ENCODE results near the gene SIN3B. TPM values are rescaled to one million over a fixed set of nuclear protein-coding genes. Genes with fewer than 3 reads are reported as not detected.
A peak's percentile ranks its signal among the peaks of the same experiment; 100 is the strongest.

SIN3B gene
- total RNA-seq, 1 experiment from 2014 or later: 14.5 TPM

- DNase-seq (ENCODE audit: low read depth): peak; percentile 65
Measured at GRCh38 chr19:16824658-16825311, 4.4 kb upstream of the SIN3B start.

DNA sequence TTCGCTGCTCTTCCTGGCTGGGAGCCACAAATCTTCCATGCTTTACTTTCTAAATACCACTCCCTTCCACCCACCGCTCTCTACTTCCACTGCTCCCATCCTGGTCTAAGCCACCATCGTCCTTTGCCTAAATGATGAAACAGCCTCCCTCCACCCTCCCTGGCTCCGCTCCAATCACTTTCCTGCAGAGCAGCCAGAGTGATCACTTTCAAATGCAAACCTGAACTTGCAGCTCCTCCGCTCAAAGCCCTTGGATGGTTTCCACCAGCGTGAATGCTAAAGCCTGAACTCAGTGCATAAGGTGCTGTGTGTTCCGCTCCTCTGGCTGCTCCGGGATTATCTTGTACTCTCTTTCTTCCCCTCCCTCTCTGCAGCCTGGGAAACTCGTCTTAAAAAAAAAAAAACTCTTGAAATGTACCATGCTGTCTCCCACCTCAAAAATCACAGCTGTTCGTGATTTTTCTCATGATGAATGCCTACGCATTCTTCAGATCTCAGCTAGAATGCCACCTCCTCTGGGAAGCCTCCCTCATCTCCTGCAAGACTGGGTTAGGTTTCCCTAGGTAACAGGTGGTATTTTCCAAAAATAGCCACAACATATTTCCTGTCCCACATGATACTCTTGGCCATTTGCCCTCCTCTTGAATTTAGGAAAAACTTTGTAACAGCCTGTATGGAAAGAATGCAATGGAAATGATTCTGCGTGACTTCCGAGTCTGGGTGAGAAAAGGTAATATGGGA is 3.7 kb upstream of the SIN3B start:
- DNase-seq (ENCODE audit: low read depth): peak; percentile 80

DNA sequence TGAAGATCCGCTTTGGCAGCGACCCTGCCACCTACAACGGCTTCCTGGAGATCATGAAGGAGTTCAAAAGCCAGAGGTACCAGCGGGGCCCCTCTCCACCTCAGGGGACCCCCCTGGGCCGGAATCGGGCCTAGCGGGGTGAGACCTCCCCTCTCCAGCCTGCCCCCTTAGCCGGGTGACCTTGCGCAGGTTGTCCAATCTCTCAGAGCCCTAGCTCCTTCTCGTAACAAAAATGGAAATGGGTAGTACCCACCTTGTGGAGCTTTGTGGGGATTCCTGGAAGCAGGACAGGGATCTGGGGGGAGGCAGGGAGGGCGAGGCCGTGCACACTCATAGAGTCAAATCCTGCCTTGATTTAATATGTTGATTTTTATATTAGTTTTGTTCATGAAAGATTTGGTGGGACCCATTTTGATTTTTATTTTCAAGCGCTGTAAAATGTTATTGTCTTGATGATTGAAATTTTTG is 658 bp downstream of the SIN3B start:
- DNase-seq (ENCODE audit: low read depth): no peak

- peak; percentile 21 for DNase-seq (ENCODE audit: low read depth)
Measured at GRCh38 chr19:16830679-16831078, 1.5 kb downstream of the SIN3B start.

GRCh38 chr19:16831531-16831930 is 2.3 kb downstream of the SIN3B start:
- no peak for DNase-seq (ENCODE audit: low read depth)

DNA sequence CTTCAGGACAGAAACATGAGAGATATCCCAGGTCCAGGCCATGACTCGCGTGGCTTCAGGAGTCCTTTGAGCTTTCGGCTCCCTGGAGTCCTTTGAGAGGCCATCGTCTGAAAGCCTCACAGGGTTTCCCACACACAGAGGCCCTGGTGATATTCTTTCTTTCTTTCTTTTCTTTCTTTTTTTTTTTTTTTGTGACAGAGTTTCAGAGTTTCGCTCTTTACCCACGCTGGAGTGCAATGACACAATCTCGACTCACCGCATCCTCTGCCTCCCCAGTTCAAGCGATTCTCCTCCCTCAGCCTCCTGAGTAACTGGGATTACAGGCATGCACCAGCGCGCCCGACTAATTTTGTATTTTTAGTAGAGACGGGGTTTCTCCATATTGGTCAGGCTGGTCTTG is 5.5 kb downstream of the SIN3B start:
- peak; percentile 29 for DNase-seq (ENCODE audit: low read depth)

DNA sequence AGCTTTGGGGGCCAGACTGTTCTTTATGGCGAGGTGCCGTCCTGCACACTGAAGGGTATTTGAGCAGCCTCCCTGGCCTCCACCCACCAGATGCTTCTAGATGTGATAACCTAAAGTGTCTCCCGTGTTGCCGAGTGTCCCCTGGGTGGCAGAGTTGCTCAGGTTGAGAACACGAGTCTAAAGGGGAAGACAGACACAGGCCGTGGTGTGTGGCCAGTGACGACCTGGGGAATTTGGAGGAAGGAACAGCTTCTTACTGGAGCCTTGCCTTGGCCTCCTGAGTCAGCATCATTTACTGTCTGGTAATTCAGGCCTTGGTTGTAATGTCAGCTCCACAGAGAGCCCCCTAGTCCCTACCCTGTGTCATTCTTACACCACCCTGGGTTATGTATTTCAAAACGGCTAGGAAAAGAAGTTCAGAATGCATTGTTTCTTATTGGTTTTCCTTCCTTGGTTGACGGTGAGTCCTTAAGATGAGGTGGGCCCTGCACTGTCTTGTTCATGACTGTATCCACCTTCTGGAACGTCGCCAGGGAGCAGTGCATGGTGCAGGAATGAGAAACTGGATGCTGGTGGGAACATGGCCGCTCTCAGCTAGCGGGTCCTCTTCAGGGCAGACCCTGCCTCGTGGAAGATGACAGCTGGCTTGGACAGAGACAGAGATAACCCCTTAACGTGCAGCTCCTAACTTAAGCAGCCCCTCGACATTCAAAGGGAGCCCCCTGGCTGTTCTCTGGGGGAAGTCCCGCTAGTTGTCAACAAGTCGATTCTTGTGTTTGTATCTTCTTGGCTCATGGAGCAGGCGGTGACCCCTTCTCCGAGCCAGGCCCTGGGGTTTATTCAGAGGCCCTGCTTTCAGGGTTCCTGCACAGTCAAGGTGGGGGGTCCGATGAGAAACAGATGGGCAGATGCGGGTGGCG is 7.2 kb downstream of the SIN3B start:
- peak; percentile 12 for DNase-seq (ENCODE audit: low read depth)

DNA sequence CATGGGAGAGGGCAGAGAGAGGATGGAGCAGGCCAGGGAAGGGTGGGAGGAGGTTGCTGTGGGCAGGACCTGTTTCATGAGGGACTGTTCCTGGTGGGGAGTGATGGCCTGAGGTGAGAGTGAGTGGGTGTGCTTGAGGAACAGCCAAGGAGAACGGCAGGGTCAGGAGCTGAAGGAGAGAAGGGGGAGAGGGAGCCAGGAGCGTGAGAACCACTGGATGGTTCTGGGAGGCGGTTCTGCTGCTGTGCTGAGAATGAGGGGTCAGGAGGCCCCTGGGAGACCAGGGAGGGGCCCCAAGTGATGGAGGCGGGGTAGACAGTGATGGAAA is 7.8 kb downstream of the SIN3B start:
- DNase-seq (ENCODE audit: low read depth): no peak

DNA sequence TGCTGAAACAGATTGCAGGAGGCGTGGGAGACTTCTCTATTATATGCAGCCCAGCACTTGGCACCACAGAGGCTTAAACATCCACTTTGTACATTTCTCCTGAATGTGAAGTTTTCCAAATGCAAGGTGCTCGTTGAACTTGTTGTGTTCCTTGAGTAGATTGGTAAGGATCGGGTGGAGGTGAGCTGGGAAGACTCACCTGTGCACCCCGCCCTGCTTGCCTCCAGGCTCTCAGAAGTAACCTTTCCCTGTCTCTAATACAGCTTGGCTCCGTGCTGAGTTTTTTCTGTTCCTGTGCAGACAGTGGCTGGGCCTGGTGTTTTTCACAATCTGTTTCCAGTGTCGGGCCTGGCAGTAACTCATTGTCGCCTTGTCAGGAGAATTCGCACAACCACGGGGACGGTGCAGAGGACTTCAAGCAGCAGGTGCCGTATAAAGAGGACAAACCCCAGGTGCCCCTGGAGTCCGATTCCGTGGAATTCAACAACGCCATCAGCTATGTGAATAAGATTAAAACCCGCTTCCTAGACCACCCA is 12.3 kb downstream of the SIN3B start:
- no peak for DNase-seq (ENCODE audit: low read depth)

GRCh38 chr19:16846901-16847300 is 17.7 kb downstream of the SIN3B start:
- DNase-seq (ENCODE audit: low read depth): no peak

- DNase-seq (ENCODE audit: low read depth): no peak
Measured at GRCh38 chr19:16847430-16847829, 18.2 kb downstream of the SIN3B start.

GRCh38 chr19:16849168-16849567 is 20.0 kb downstream of the SIN3B start:
- DNase-seq (ENCODE audit: low read depth): peak; percentile 59

DNA sequence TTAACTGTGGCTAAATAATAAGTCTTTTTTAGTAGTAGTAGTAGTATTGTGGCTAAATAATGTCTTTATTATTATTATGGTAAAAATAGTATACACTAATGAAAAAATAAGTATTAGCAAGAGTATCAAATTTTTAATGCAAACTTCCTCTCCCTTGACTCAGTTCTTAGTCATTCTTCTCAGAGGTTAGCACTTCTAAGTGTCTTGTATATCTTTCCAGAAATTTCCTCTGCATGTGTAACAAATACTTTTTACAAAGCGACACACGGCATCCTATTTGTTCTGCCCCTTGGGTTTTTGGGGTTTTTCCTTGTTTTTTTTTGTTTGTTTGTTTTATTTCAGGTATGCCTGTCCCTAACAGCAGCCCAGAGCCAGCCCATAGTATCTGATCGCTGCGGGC is 20.9 kb downstream of the SIN3B start:
- DNase-seq (ENCODE audit: low read depth): peak; percentile 42

- DNase-seq (ENCODE audit: low read depth): peak; percentile 80
Measured at GRCh38 chr19:16851031-16851712, 22.0 kb downstream of the SIN3B start.

DNA sequence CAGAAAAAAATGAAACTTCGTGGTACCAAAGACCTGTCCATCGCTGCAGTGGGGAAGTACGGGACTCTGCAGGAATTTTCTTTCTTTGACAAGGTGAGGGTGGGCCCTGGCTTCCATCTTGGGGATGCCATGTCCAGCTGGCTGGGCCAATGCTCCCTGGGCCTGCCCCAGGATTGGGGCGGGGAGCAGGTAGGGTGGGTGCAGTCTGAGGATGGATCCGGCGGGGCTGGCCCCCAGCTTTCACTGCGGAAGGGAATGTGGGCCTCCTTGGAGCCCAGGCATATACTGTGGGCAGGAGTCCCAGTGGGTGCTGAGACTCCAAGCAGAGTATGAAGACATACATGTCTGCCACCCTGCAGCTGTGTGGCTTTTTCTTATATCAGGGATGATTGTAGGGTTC is 23.9 kb downstream of the SIN3B start:
- no peak for DNase-seq (ENCODE audit: low read depth)

DNA sequence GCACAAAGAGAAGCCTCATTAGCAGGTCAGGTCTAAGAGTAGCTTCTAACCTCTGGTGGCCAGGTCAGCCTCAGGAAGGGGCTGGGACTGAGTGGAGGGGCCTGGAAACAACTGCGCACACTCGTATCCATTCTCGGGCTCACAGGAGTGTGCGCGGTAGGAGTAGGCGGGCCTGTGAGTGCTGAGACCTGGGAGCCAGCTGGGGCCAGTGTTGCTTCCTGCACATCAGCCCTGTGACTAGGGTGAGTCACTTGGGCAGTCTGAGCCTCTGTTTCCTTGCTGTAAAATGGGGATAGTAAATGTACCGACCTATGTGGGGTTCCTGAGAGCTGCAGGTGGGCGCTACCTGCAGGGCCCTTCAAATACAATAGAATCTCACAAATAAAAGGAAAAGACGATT is 26.9 kb downstream of the SIN3B start:
- DNase-seq (ENCODE audit: low read depth): no peak

DNA sequence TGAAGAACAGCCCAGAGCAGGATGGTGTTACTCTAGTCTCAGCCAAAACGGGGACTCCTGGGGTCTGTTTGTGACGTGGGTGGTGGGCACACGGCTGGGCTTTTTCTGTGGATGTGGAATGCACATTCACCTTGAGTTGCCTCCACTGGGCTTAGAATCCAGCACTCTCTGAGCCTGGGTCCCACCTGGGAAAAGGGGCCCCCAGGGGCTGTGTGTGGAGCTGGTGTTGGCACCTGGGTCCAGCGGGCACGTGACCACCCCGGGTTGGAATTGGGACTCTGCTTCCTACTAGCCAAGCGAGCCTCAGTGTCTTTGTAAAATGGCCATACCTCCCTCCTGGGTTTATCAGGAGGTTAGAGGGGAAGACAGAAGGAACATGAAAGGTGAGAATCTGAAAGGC is 30.4 kb downstream of the SIN3B start:
- no peak for DNase-seq (ENCODE audit: low read depth)

- DNase-seq (ENCODE audit: low read depth): peak; percentile 12
Measured at GRCh38 chr19:16860118-16860517, 30.9 kb downstream of the SIN3B start.

GRCh38 chr19:16861011-16861410 is 31.8 kb downstream of the SIN3B start:
- DNase-seq (ENCODE audit: low read depth): no peak

DNA sequence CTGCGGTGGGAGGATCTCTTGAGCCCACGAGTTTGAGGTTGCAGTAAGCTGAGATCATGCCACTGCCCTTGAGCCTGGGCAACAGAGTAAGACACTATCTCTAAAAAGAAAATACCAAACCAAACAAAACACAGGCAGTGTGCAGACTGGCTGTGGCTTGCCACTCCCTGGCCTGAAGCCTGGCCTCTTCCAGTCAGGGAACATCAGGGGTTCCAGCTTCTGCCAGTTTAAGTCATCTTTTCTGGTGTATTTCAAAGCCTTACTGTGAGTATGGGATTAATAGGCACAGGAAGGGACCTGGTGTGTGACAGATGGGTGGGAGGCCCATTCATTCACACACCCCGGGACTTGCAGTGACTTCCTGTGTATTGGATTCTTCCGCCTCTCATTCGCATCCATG is 32.6 kb downstream of the SIN3B start:
- no peak for DNase-seq (ENCODE audit: low read depth)

DNA sequence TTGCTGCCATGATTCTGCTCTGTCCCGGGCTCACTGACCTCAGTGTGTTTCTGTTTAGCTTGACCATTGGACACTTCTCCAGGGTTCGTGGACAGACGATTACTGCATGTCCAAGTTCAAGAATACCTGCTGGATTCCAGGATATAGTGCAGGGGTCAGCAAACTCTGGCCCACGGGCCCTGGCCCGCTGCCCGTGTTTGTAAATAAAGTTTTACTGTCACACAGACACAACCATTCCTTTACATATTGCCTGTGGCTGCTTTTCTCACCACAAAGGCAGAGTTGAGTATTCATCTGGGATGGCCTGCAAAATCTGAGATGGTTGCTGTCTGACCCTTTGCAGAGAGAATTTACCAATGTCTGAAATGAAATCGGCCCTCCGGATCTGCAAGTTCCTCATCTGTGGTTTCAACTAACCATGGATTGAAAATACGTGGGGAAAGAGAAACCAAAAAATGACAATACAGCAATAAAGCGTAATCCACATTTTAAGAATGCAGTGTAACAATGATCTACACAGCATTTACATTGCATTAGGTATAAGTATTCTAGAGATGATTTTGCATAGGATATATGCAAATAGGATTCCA is 33.7 kb downstream of the SIN3B start:
- no peak for DNase-seq (ENCODE audit: low read depth)
